Mesenchymal stem cell (in vitro differentiated cells and primary cell): ENCODE results near the gene OR2V2.

ENCODE experiments used
- DNase-seq: peaks from one replicate; pipeline ENCODE4 v3.0.0-alpha.2; 2013
- H2AFZ ChIP-seq: one replicate; pipeline ENCODE4 v1.6.1; 2013; ENCODE audit warnings: low read depth, mild to moderate bottlenecking, control low read depth, inconsistent platforms, low read length, moderate library complexity
- H2AK5ac ChIP-seq: 2 replicates; pipeline ENCODE4 v1.6.1; 2013; ENCODE audit warnings: low read length, moderate library complexity, mild to moderate bottlenecking, inconsistent platforms; ENCODE audit not compliant: severe bottlenecking
- H2BK120ac ChIP-seq: one replicate; pipeline ENCODE4 v1.6.1; 2013; ENCODE audit warnings: low read depth, mild to moderate bottlenecking, inconsistent platforms, low read length, moderate library complexity
- H2BK12ac ChIP-seq, 2 experiments: one replicate each; pipeline ENCODE4 v1.6.1; 2013; ENCODE audit warnings: inconsistent platforms in 2 of 2, low read length in 2 of 2, mild to moderate bottlenecking in 2 of 2, moderate library complexity in 2 of 2, control low read depth in 1 of 2
- H2BK15ac ChIP-seq: one replicate; pipeline ENCODE4 v1.6.1; 2013; ENCODE audit warnings: mild to moderate bottlenecking, low read depth, inconsistent platforms; ENCODE audit not compliant: poor library complexity, severe bottlenecking
- H2BK5ac ChIP-seq: 2 replicates; pipeline ENCODE4 v1.6.1; 2013; ENCODE audit warnings: low read depth, mild to moderate bottlenecking, low read length, control low read depth, inconsistent platforms; ENCODE audit not compliant: poor library complexity, severe bottlenecking
- H3K14ac ChIP-seq, 2 experiments: one replicate each; pipeline ENCODE4 v1.6.1; 2013; ENCODE audit warnings: inconsistent platforms in 2 of 2, low read length in 2 of 2, control low read depth in 1 of 2, mild to moderate bottlenecking in 1 of 2, moderate library complexity in 1 of 2
- H3K18ac ChIP-seq, 2 experiments: one replicate each; pipeline ENCODE4 v1.6.1; 2013; ENCODE audit warnings: inconsistent platforms in 2 of 2, low read length in 2 of 2, control low read depth in 1 of 2, low read depth in 1 of 2, mild to moderate bottlenecking in 1 of 2
- H3K23ac ChIP-seq, 2 experiments: one replicate each; pipeline ENCODE4 v1.6.1; 2013; ENCODE audit warnings: inconsistent platforms in 2 of 2, low read length in 2 of 2, mild to moderate bottlenecking in 2 of 2, moderate library complexity in 2 of 2, control low read depth in 1 of 2
- H3K27ac ChIP-seq: 2 replicates; pipeline ENCODE4 v1.5.1; 2013; ENCODE audit warnings: mild to moderate bottlenecking, moderate library complexity, low read length, control low read depth, inconsistent platforms; ENCODE audit not compliant: poor library complexity, severe bottlenecking
- H3K27me3 ChIP-seq, 2 experiments: 2 replicates each; pipeline versions ENCODE4 v1.6.1 to v1.7.0; 2013; ENCODE audit warnings: low read length in 2 of 2, mild to moderate bottlenecking in 2 of 2, moderate library complexity in 2 of 2, control low read depth in 1 of 2, inconsistent platforms in 1 of 2; ENCODE audit not compliant: control insufficient read depth in 1 of 2, insufficient read depth in 1 of 2
- H3K36me3 ChIP-seq, 2 experiments: 2 replicates each; pipeline versions ENCODE4 v1.6.1 to v1.7.0; 2013; ENCODE audit warnings: low read length in 2 of 2, control low read depth in 1 of 2, inconsistent platforms in 1 of 2, low read depth in 1 of 2, mild to moderate bottlenecking in 1 of 2; ENCODE audit not compliant: insufficient read depth in 2 of 2, control insufficient read depth in 1 of 2
- H3K4ac ChIP-seq, 2 experiments: one replicate each; pipeline ENCODE4 v1.6.1; 2013; ENCODE audit warnings: inconsistent platforms in 2 of 2, low read length in 2 of 2, mild to moderate bottlenecking in 2 of 2, moderate library complexity in 2 of 2, control low read depth in 1 of 2, low read depth in 1 of 2
- H3K4me1 ChIP-seq: 2 replicates; pipeline ENCODE4 v1.6.1; 2013; ENCODE audit warnings: low read depth, low read length, control low read depth; ENCODE audit not compliant: control insufficient read depth, insufficient read depth
- H3K4me2 ChIP-seq: 2 replicates; pipeline ENCODE4 v1.6.1; 2013; ENCODE audit warnings: low read length, mild to moderate bottlenecking, inconsistent platforms; ENCODE audit not compliant: poor library complexity, severe bottlenecking
- H3K4me3 ChIP-seq, 2 experiments: 2 replicates each; pipeline versions ENCODE4 v1.5.1 to v1.7.0; 2013; ENCODE audit warnings: low read length in 2 of 2, mild to moderate bottlenecking in 2 of 2, control low read depth in 1 of 2, low read depth in 1 of 2; ENCODE audit not compliant: insufficient read depth in 1 of 2
- H3K79me1 ChIP-seq: replicated peaks from 2 replicates; pipeline ENCODE4 v1.6.1; 2013; ENCODE audit warnings: mild to moderate bottlenecking, control low read depth, low read length, inconsistent platforms; ENCODE audit not compliant: poor library complexity, severe bottlenecking
- H3K9ac ChIP-seq: 2 replicates; pipeline ENCODE4 v1.7.0; 2013; ENCODE audit warnings: mild to moderate bottlenecking, low read length, moderate library complexity
- H3K9me3 ChIP-seq: 2 replicates; pipeline ENCODE4 v1.7.0; 2013; ENCODE audit warnings: mild to moderate bottlenecking, low read length; ENCODE audit not compliant: control insufficient read depth
- H4K8ac ChIP-seq: one replicate; pipeline ENCODE4 v1.6.1; 2013; ENCODE audit warnings: inconsistent platforms, mild to moderate bottlenecking, low read length, moderate library complexity
- H4K91ac ChIP-seq: one replicate; pipeline ENCODE4 v1.6.1; 2013; ENCODE audit warnings: mild to moderate bottlenecking, low read length, inconsistent platforms
- WGBS: methylation state at CpG from one replicate; pipeline ENCODE4 v1.1.7; 2013; ENCODE audit warnings: mixed read lengths; 5-methylcytosine and 5-hydroxymethylcytosine counted together

OR2V2 gene

DNA sequence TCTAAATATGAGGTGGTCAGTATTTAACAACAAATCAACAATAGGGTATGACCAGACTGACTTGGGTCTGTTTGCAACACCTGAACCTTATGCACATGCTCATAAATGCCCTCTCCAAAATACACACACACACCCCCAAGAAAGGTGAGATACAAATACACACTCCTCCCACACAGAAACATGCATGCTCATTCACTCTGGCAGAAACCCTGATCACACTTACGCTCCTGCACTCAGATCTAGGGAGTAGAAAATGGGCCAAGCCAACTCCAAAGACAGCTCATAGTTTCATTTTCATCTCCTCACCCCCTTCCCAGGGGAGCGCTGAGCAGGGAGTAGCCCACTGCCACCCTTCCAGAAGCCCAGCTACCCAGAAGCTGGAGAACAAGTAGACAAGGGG is 46.3 kb downstream of the OR2V2 start:
- Histone ChIP-seq H2BK15ac (no peak overlapping the region), H3K36me3 (peaks cover 0 to 13% of the 10 kb centered on the region in 2 experiments), H3K27me3 (peaks cover 5% of the 10 kb centered on the region in 2 experiments), H2AK5ac (no peak overlapping the region), H3K4me2 (no peak overlapping the region), H3K18ac (no peak overlapping the region), H3K9me3 (no peaks in the 10 kb centered on the region), H2BK120ac (no peak overlapping the region), H3K9ac (no peak overlapping the region), H2BK5ac (no peak overlapping the region), H4K91ac (no peak overlapping the region), H4K8ac (no peak overlapping the region), H3K4me3 (no peak overlapping the region), H2BK12ac (no peak overlapping the region), H3K4ac (no peak overlapping the region), H3K79me1 (peaks cover 5% of the 10 kb centered on the region), H3K14ac (no peak overlapping the region), H3K27ac (no peak overlapping the region), H2AFZ (no peak overlapping the region), H3K23ac (peak overlapping the region in 1 of 2 experiments; percentile 14), H3K4me1 (peaks cover 35% of the 10 kb centered on the region)
- 97% methylated on average over 2 of the region's 2 CpGs for WGBS
- no peak for DNase-seq

DNA sequence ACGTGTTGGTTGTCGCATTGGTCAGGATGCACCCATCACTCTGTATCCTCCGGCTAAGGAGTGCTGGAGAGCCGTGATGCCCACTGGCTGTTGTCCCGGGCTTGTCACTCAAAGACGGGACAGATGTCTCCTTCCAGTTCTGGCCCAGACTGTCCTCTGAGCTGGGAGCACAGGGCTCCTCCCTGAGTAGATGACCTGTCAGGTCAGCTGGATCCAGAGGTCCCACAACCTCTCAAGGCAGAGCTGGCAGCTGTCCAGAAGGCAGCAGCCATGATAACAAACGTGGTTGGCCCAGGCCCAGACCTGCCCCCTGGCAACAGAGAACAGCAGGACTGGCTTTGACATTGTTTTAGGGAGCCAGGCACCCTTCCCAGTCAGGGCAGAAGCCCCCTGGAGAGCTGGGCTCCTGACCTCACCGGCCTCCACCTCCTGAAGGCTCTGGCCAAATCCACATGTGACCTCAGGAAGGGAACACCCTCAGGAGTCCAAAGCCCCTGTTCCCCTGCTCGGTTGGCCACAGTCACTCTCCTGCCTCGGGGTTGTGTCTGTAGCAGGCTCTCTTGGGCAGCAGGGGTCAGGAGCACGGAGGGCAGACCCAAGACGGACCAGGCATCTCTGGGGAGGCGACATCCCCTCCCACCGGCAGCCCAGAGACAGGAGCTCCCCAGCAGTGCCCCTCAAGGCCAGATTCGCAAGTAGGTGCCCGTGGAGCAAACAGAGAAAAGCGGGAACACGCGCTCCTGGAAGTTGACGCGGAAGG is 47.3 kb downstream of the OR2V2 start:
- Histone ChIP-seq H3K4ac (no peak overlapping the region), H3K4me3 (no peak overlapping the region)

DNA sequence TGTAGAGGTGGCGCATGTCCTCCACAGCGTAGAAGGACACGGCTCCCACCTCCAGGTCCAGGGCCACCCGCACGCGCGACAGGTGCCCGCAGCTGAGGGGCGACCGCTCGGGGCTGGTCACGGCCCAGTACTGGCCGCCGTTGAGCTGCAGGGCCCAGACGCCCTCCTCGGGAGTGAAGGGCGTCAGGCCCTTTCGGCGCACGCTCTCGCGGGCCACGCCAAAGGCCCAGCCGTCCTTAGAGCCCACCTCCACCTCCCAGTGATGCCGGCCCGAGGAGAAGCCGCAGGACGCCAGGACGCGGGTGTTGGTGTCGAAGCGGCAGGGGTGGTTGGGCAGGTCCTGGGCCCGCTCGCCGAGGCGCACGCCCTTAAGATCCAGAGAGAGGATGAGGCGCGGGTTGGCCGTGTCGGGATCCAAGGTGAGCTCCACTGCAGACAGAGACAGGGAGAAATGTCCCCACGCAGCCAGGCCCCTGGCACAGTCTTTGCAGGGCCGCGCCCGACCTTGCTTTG is 47.9 kb downstream of the OR2V2 start:
- Histone ChIP-seq H2AFZ (no peak overlapping the region), H4K8ac (no peak overlapping the region), H3K9ac (no peak overlapping the region), H3K23ac (no peak overlapping the region), H3K36me3 (peaks cover 0 to 13% of the 10 kb centered on the region in 2 experiments), H3K27me3 (peaks cover 12 to 14% of the 10 kb centered on the region in 2 experiments), H3K14ac (no peak overlapping the region), H3K18ac (no peak overlapping the region), H2BK15ac (peak overlapping the region; percentile 2), H3K79me1 (peaks cover 5% of the 10 kb centered on the region), H2BK5ac (no peak overlapping the region), H2BK12ac (no peak overlapping the region), H3K4me2 (no peak overlapping the region), H3K27ac (no peak overlapping the region), H3K4me3 (no peak overlapping the region), H3K4me1 (peaks cover 35% of the 10 kb centered on the region), H2BK120ac (no peak overlapping the region), H2AK5ac (no peak overlapping the region), H3K9me3 (no peaks in the 10 kb centered on the region), H3K4ac (no peak overlapping the region), H4K91ac (no peak overlapping the region)
- 82% methylated on average over 40 of the region's 45 CpGs for WGBS
- DNase-seq: no peak

More for the DNA sequence above, 47.3 kb downstream of the OR2V2 start:
- H3K27me3 ChIP-seq: peaks cover 8 to 12% of the 10 kb centered on the region in 2 experiments
- H2AFZ ChIP-seq: no peak overlapping the region
- no peak overlapping the region for H3K27ac ChIP-seq
- peaks cover 5% of the 10 kb centered on the region for H3K79me1 ChIP-seq
- H3K14ac ChIP-seq: no peak overlapping the region
- H4K91ac ChIP-seq: no peak overlapping the region
- no peak overlapping the region for H2BK120ac ChIP-seq
- no peak for DNase-seq
- H2BK5ac ChIP-seq: no peak overlapping the region
- H3K18ac ChIP-seq: no peak overlapping the region
- no peak overlapping the region for H3K4me2 ChIP-seq
- no peak overlapping the region for H3K23ac ChIP-seq
- H2BK12ac ChIP-seq: no peak overlapping the region
- no peak overlapping the region for H4K8ac ChIP-seq
- no peak overlapping the region for H2AK5ac ChIP-seq
- WGBS: 76% methylated on average over 21 of the region's 21 CpGs
- H2BK15ac ChIP-seq: no peak overlapping the region
- H3K4me1 ChIP-seq: peaks cover 41% of the 10 kb centered on the region
- no peak overlapping the region for H3K9ac ChIP-seq
- H3K36me3 ChIP-seq: peaks cover 0 to 13% of the 10 kb centered on the region in 2 experiments
- H3K9me3 ChIP-seq: no peaks in the 10 kb centered on the region

DNA sequence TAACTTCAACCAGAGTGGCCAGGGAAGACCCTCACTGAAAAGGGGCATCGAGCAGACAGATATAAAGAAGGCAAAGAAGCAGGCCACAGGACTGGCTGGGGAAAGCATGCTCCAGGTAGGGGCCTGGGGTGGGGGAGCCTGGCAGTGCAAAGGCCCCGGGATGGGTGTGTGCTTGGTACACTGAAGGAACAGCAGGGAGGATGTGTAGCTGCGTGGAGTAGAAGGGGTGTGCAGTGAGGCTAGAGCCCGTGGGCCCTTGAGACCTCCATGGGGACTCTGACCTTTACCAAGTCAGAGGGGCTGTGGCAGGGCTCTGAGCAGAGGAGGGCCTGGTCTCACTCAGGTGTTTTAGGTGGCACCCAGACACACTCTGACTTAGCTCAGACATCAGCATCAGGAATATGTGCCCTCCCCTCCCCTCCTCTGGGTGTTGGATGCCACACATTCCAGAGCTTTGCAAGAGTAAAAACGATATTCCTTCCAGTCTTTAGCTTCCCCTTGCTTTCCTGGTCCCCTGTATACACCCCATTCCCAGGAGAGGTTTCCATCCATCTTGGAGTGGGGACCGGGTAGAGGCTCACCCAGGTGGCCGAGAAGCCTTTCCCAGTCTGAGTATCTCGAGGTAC is 50.1 kb downstream of the OR2V2 start:
- no peak overlapping the region for H2AK5ac ChIP-seq
- no peak overlapping the region for H4K91ac ChIP-seq
- no peaks in the 10 kb centered on the region for H3K9me3 ChIP-seq
- peaks cover 5% of the 10 kb centered on the region for H3K79me1 ChIP-seq
- no peak overlapping the region for H3K4me2 ChIP-seq
- H2BK120ac ChIP-seq: no peak overlapping the region
- no peak overlapping the region for H3K9ac ChIP-seq
- no peak overlapping the region for H4K8ac ChIP-seq
- peaks cover 20 to 30% of the 10 kb centered on the region in 2 experiments for H3K27me3 ChIP-seq
- H2BK12ac ChIP-seq: no peak overlapping the region
- H3K14ac ChIP-seq: no peak overlapping the region
- 70% methylated on average over 8 of the region's 8 CpGs for WGBS
- no peak overlapping the region for H3K4me3 ChIP-seq
- H3K4me1 ChIP-seq: peaks cover 25% of the 10 kb centered on the region
- no peak overlapping the region for H3K18ac ChIP-seq
- peaks cover 0 to 13% of the 10 kb centered on the region in 2 experiments for H3K36me3 ChIP-seq
- no peak overlapping the region for H3K23ac ChIP-seq
- H2BK15ac ChIP-seq: no peak overlapping the region
- H3K4ac ChIP-seq: no peak overlapping the region
- H2AFZ ChIP-seq: no peak overlapping the region
- DNase-seq: no peak
- H2BK5ac ChIP-seq: no peak overlapping the region
- no peak overlapping the region for H3K27ac ChIP-seq
